Activated naive CD4-positive, alpha-beta T cell treated with anti-CD3 and anti-CD28 coated beads, Interleukin-2, amount 50 U/mL, for 24 hours (primary cell): ENCODE data around the gene EPHA5.

Source experiments
- H3K27ac Mint-ChIP-seq: one replicate; pipeline ENCODE4 v1.8.0; 2021; ENCODE audit warnings: mild to moderate bottlenecking, mixed read lengths
- H3K27me3 Mint-ChIP-seq: one replicate; pipeline ENCODE4 v1.8.0; 2021; ENCODE audit warnings: mixed read lengths
- H3K36me3 Mint-ChIP-seq: one replicate; pipeline ENCODE4 v1.8.0; 2021; ENCODE audit warnings: mixed read lengths
- H3K4me1 Mint-ChIP-seq: one replicate; pipeline ENCODE4 v1.8.0; 2021; ENCODE audit warnings: mixed read lengths
- H3K4me3 Mint-ChIP-seq: one replicate; pipeline ENCODE4 v1.8.0; 2021; ENCODE audit warnings: mild to moderate bottlenecking, mixed read lengths
- H3K9me3 Mint-ChIP-seq: one replicate; pipeline ENCODE4 v1.8.0; 2021; ENCODE audit warnings: mixed read lengths

Gene EPHA5

DNA sequence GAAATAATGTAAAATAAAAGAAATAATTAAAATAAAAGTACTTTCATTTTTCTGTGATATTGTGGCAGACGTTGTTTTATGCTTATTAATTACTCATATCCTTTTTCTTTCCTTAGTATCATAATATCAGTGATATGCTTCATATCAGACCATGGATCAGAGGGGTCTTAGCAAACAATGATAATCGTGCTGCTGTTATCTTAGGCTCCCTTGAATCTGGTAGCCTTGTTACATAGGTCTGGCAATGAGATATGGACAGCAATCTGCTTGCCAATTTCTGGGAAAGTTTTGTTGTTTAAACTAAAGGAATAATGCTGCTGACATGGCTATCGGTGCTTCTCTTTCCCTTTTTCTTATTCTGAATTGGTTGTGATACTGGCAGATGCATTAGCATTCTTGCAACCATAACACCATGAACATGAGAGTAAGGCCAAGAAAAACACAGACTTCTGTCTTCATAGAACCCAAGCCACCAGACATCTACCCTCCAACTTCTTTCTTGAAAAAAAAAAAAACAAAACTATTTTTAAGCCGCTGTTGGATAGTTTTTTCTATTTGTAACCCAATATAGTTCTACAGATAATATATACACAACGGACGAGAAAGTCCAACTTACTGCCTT is 16.4 kb downstream of the EPHA5 start:
- Mint-ChIP-seq H3K4me1 (no peaks in the 10 kb centered on the region), H3K27ac (no peak overlapping the region), H3K36me3 (no peaks in the 10 kb centered on the region), H3K27me3 (no peaks in the 10 kb centered on the region), H3K9me3 (no peaks in the 10 kb centered on the region), H3K4me3 (no peak overlapping the region)

DNA sequence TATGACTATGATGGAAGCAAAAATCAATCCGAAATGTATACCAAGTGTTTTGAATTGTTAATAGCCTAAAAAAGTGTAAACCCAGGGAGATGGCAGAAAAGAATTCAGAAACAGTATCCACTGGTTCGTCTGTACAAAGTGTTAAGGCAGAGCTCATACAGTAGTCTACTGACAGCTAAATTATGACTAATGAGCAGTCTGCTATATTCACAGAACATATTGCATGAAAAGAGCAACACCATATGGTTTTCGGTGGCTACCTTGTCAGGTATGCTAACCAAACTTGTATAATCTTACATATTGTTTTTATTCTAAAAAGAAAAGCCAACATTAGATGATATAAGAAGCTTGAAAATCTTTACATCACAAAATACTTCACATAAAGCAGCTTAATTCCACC is 18.5 kb downstream of the EPHA5 start:
- H3K4me1 Mint-ChIP-seq: no peaks in the 10 kb centered on the region
- no peak overlapping the region for H3K27ac Mint-ChIP-seq
- H3K4me3 Mint-ChIP-seq: no peak overlapping the region
- H3K27me3 Mint-ChIP-seq: no peaks in the 10 kb centered on the region
- no peaks in the 10 kb centered on the region for H3K36me3 Mint-ChIP-seq
- no peaks in the 10 kb centered on the region for H3K9me3 Mint-ChIP-seq

DNA sequence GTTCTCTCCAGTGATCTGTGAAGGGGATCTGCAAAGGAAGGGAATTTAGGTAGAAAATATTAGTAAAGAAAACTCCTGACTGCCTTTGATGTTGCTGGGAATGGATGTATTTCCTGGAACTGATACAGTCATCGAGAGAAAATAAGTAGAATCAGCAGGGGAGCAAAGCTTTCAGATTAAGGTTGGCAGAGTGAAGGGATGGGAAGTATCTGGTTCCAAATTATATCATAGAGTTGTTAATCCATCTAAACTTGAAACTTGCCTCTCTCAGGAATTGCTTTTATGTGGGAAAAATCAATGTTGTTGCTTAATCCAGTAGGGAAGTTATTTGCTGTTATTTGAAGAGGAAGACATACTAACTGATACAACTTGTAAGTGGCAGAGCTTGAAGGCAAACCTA is 19.3 kb downstream of the EPHA5 start:
- no peaks in the 10 kb centered on the region for H3K4me1 Mint-ChIP-seq
- no peaks in the 10 kb centered on the region for H3K36me3 Mint-ChIP-seq
- H3K27ac Mint-ChIP-seq: no peak overlapping the region
- no peaks in the 10 kb centered on the region for H3K9me3 Mint-ChIP-seq
- no peak overlapping the region for H3K4me3 Mint-ChIP-seq
- H3K27me3 Mint-ChIP-seq: no peaks in the 10 kb centered on the region

DNA sequence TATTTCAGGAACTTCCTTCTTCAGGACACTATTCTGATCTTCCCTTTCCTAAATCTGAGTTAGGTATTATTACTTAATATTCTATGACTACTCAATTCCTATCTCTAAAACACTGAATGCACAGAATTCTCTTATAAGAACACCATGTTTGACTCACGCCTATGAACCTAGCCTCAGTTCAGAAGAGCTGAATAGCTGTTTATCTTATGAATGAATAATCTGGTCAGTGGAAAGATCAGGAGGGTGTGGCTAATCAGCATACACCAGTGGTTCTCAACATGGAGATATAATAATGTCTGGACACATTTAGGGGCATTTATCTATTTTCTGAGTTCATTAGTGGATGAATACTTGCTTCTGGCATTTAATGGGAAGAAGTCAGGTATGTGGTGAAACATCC is 24.2 kb downstream of the EPHA5 start:
- no peaks in the 10 kb centered on the region for H3K27me3 Mint-ChIP-seq
- H3K4me3 Mint-ChIP-seq: no peak overlapping the region
- no peaks in the 10 kb centered on the region for H3K36me3 Mint-ChIP-seq
- H3K4me1 Mint-ChIP-seq: no peaks in the 10 kb centered on the region
- H3K27ac Mint-ChIP-seq: no peak overlapping the region
- peaks cover 4% of the 10 kb centered on the region for H3K9me3 Mint-ChIP-seq

DNA sequence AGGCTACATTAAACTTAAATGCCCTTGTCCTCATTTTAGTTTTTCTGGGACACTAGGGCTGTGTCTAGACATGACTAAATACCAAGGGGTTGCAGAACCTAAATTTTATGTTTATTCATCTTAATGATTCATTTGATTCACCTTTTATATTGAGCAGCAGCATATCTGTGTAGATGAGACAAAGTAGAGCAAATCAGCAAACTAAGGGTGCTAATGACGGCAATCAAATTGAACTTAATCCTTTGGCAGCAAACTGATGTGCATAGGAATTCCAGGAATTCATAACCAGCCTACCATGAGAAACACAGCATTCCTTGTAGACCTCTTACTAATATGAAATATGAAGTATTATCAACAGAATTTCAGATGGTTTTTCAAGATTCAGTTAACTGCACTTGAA is 25.1 kb downstream of the EPHA5 start:
- Mint-ChIP-seq H3K4me3 (no peak overlapping the region), H3K9me3 (peaks cover 4% of the 10 kb centered on the region), H3K4me1 (no peaks in the 10 kb centered on the region), H3K36me3 (no peaks in the 10 kb centered on the region), H3K27me3 (no peaks in the 10 kb centered on the region), H3K27ac (no peak overlapping the region)

DNA sequence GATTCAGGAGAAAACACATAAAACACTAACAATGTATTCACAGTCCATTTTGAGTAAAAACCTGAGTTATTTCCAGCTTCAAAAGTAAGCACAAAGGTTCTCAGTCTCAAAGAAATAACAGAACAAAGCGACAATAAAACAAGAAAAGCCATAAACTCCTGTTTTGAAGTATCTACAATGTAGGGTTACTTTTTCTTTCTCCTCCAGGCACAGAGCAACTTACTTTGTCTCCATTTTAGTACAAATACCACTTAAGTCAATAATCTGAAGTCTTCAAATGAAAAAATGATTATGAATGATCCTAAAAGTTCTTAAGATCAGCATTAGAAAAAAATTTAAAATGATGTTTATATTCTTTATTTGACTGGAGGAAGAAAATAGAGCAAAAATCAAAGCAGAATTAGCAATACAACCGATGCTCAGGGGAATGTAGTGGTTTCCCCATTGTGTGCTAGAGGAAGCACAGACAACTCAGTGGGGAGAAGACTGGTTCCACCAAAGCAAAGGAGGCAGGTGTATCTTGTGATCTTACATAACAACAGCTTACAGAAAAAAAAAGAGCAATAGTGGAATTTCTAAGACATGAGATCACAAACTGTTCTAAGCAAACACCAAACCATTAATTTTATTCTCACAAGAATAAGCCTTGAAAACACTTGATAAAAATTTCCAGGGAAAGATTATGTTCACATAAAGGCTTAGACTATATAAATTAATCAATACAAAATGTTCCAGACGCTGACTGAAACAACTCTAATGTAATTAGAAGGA is 35.1 kb downstream of the EPHA5 start:
- no peaks in the 10 kb centered on the region for H3K27me3 Mint-ChIP-seq
- no peaks in the 10 kb centered on the region for H3K36me3 Mint-ChIP-seq
- no peak overlapping the region for H3K27ac Mint-ChIP-seq
- peaks cover 5% of the 10 kb centered on the region for H3K9me3 Mint-ChIP-seq
- no peak overlapping the region for H3K4me3 Mint-ChIP-seq
- H3K4me1 Mint-ChIP-seq: no peaks in the 10 kb centered on the region

DNA sequence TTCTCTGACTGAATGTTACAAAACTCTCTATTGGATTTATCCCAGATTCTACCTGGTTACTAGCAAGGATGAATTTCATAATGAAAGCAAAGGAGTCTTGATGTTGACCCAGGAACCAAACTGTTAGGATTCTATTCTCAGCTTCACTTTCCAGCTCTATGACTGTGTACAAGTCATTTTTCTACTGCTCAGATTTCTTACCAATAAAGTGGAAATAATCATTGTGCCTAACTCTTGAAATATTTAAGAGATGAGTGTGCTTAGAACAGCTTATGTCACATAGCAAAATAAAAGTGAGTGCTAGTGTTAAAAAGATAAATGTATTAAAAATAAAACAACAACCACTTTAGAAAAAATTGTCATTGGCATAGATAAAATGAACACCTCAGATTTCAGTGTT is 45.6 kb downstream of the EPHA5 start:
- no peak overlapping the region for H3K27ac Mint-ChIP-seq
- no peaks in the 10 kb centered on the region for H3K4me1 Mint-ChIP-seq
- H3K9me3 Mint-ChIP-seq: peaks cover 5% of the 10 kb centered on the region
- H3K4me3 Mint-ChIP-seq: no peak overlapping the region
- no peaks in the 10 kb centered on the region for H3K36me3 Mint-ChIP-seq
- no peaks in the 10 kb centered on the region for H3K27me3 Mint-ChIP-seq

DNA sequence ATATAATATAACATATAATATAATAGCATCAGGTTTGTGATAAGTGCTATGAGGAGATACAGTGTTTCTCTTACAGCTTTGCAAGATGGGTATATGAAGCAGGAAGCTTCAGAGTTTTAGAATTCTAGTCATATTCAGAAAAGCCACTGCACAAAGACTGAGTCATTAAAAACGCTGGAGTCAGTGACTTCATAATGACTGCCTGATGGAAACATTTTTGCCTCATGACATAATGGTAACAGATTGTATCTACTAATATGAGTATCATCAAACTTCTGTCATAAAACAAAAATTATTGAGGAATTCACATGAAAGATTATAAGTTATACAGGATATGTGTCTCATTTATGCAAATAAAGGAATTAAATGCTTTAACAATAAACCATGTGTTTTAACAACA is 46.8 kb downstream of the EPHA5 start:
- Mint-ChIP-seq H3K9me3 (peaks cover 5% of the 10 kb centered on the region), H3K27ac (no peak overlapping the region)

DNA sequence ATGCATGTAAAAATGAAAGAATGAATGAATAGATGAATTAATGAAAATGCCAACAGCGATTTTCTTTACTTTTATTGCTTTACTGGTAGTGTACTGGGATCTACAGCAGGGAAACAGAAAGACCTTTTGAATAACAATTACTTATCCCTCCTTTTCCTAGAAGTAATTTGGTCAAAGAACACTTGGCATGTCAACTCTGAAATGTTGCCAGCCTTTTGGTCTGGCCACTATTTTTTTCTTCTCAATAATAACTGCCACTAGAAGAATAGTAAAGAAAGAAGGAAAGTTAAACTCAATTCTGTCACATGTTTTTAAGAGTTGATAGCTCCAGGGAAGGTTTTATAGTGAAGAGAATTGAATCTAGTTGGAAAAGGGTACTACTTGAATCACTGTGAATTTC is 52.9 kb downstream of the EPHA5 start:
- Mint-ChIP-seq H3K4me3 (no peak overlapping the region), H3K27ac (no peak overlapping the region), H3K9me3 (no peaks in the 10 kb centered on the region), H3K36me3 (no peaks in the 10 kb centered on the region), H3K4me1 (no peaks in the 10 kb centered on the region), H3K27me3 (no peaks in the 10 kb centered on the region)

More for the DNA sequence above, 46.8 kb downstream of the EPHA5 start:
- Mint-ChIP-seq H3K36me3 (no peaks in the 10 kb centered on the region), H3K4me1 (no peaks in the 10 kb centered on the region), H3K4me3 (no peak overlapping the region), H3K27me3 (no peaks in the 10 kb centered on the region)

DNA sequence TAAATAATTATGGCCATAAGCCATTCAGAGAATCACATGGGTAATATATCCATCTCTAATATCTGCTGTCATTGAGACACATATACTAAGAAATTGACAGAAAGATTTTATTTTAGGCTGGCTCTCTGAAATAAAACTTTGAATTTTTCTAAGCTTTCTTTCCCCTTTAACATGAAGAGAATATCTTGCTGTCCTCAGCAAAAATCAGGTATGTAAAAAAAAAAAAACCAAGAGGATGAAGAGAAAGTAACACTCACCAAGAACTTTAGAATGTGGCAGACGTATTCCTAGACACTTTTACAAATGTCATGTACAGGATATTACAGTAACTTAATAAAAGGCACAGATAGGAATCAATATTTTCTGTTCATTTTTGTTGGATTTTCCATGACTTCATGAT is 65.8 kb downstream of the EPHA5 start:
- no peaks in the 10 kb centered on the region for H3K36me3 Mint-ChIP-seq
- H3K27ac Mint-ChIP-seq: no peak overlapping the region
- H3K9me3 Mint-ChIP-seq: no peaks in the 10 kb centered on the region
- H3K27me3 Mint-ChIP-seq: no peaks in the 10 kb centered on the region
- H3K4me3 Mint-ChIP-seq: no peak overlapping the region
- no peaks in the 10 kb centered on the region for H3K4me1 Mint-ChIP-seq

DNA sequence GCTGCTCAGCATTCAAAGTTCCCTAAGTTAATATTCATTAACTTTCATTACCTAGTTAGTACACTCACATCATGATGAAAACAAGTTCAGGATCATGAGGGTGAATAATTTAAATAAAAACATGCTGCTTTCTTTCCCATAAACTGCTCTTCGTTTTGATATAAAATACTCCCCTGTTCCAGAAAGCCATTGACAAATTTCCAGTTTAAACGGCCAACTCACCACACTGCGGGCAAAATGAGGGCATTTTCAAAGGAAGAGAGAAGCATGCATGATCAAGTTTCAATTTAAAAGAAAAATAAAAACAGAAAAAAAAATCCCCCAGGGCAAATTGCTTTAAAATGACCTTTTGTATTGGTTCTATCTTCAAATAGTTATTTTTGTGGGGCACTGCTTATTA is 69.6 kb downstream of the EPHA5 start:
- no peaks in the 10 kb centered on the region for H3K36me3 Mint-ChIP-seq
- H3K27me3 Mint-ChIP-seq: no peaks in the 10 kb centered on the region
- peaks cover 6% of the 10 kb centered on the region for H3K9me3 Mint-ChIP-seq
- no peak overlapping the region for H3K4me3 Mint-ChIP-seq
- no peak overlapping the region for H3K27ac Mint-ChIP-seq
- no peaks in the 10 kb centered on the region for H3K4me1 Mint-ChIP-seq

DNA sequence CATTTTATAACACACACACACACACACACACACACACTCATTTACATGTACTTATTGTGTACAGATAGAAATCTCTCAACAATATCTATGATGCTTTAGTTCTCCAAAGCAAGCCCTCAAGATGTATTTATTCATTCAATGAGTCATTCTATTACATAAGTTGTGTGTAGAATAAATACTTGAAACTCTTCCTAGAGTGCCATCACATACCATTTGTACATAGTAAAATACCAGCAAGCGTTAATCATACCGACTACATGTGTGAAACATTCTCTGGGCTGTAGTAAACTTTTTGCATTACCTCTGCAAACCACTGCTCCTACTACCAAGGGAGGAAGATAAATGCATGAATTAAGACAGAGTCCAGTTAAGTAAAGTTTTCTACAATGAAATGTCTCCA is 70.9 kb downstream of the EPHA5 start:
- H3K4me3 Mint-ChIP-seq: no peak overlapping the region
- no peaks in the 10 kb centered on the region for H3K36me3 Mint-ChIP-seq
- H3K27me3 Mint-ChIP-seq: no peaks in the 10 kb centered on the region

DNA sequence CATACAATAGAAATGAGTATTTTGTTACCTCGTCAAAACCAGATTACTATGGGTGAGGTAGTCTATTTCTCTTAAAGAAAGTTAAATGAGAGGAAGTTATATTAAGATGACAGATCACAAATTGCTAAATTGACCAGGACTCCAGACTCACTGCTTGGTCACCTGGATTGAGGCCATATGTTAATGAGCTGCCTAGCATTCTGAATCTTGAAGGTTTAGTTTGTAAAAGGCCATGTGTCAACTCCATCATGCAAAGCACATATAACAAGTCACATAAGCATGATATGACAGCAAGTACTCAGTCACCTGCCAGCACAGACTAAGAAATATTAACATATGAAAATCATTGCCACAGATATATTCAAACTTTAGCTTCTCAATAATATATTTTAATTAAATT is 72.6 kb downstream of the EPHA5 start:
- Mint-ChIP-seq H3K27ac (no peak overlapping the region), H3K36me3 (no peaks in the 10 kb centered on the region), H3K27me3 (no peaks in the 10 kb centered on the region), H3K4me3 (no peak overlapping the region), H3K9me3 (peaks cover 6% of the 10 kb centered on the region), H3K4me1 (no peaks in the 10 kb centered on the region)

More for the DNA sequence above, 70.9 kb downstream of the EPHA5 start:
- no peaks in the 10 kb centered on the region for H3K4me1 Mint-ChIP-seq
- peaks cover 6% of the 10 kb centered on the region for H3K9me3 Mint-ChIP-seq
- no peak overlapping the region for H3K27ac Mint-ChIP-seq

DNA sequence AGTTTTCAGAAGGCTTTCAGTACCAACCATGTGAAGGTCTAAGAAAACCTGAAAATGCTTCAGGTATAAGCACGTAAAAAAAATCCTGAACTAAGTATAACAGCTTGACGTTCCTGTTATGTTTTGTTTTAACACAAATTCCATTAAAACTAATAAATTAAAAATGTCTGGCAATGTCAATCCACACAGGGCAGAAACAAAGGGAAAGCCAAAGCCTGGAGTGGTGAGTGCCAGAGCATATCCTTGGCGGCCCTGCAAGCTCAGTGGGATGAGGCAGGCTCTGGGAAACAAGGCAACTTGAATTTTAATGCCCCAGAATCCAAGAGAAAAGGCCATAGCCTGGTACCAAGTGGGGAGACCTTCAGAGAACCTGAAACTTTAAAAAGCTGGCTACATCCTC is 78.2 kb downstream of the EPHA5 start:
- Mint-ChIP-seq H3K4me3 (no peak overlapping the region), H3K27ac (no peak overlapping the region), H3K9me3 (peaks cover 10% of the 10 kb centered on the region), H3K27me3 (no peaks in the 10 kb centered on the region), H3K36me3 (no peaks in the 10 kb centered on the region), H3K4me1 (no peaks in the 10 kb centered on the region)

DNA sequence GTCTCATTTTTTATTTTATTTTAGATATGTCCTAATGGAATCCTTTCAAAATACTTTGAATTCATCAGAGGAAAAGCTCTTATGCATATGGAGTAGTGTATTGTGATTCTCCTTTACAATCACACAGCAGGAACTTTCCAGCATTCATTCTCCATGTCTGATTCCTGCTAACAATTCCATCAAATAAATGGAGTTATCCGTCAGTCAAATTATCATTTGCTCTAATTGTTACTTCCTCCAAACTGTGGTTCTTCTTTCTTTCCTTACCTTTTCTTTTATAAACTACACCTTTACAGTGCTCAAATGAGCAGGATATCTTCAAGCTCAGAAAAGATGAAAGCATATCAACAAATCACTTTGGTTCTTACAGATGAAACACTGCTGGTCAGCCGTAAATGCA is 80.4 kb downstream of the EPHA5 start:
- H3K27ac Mint-ChIP-seq: no peak overlapping the region
- no peak overlapping the region for H3K4me3 Mint-ChIP-seq
- H3K27me3 Mint-ChIP-seq: no peaks in the 10 kb centered on the region
- no peaks in the 10 kb centered on the region for H3K36me3 Mint-ChIP-seq
- H3K9me3 Mint-ChIP-seq: peaks cover 6% of the 10 kb centered on the region
- H3K4me1 Mint-ChIP-seq: no peaks in the 10 kb centered on the region

DNA sequence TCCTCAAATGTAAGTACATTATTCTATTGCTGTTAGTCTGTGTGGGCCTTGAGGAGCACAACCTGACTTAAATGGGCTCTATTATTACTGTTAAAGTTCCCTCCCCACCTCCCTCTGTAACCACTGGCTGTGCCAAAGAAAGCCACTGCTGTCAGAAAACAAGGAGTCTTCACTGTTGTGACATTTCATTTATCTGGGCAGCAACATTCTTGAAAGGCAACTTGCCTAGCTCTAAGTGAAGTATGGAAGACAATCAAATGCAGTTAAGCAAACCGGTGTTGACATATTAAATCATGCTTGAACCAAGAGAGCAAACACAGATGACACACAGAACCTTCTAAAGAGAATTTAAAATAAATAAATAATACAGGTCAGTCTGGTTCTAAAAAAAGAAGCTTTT is 81.0 kb downstream of the EPHA5 start:
- Mint-ChIP-seq H3K4me3 (no peak overlapping the region), H3K36me3 (no peaks in the 10 kb centered on the region), H3K27me3 (no peaks in the 10 kb centered on the region), H3K9me3 (peaks cover 6% of the 10 kb centered on the region), H3K27ac (no peak overlapping the region), H3K4me1 (no peaks in the 10 kb centered on the region)

DNA sequence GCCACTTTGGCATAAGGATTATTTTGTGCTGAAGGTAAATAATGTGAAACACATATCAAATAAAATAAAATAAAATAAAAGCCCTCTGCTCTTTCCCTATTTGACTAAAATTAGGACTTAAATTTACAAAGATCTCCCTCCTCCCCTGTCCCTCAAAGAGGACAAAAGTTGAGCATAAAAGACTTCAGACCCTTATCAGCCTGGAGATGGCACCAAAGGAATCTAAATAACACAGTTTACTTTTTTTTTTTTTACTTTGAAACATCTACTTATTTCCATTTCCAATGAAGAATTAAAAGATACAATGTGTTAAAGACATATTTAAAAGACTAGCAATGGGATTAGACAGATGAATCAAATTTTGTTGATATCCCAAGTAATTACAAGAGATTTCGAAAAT is 89.7 kb downstream of the EPHA5 start:
- H3K27ac Mint-ChIP-seq: no peak overlapping the region
- H3K4me1 Mint-ChIP-seq: no peaks in the 10 kb centered on the region

More for the DNA sequence above, 89.7 kb downstream of the EPHA5 start:
- no peaks in the 10 kb centered on the region for H3K9me3 Mint-ChIP-seq
- no peak overlapping the region for H3K4me3 Mint-ChIP-seq
- no peaks in the 10 kb centered on the region for H3K27me3 Mint-ChIP-seq
- no peaks in the 10 kb centered on the region for H3K36me3 Mint-ChIP-seq
